ENCODE measurements around the gene FRRS1L.

Gene FRRS1L, protein sequence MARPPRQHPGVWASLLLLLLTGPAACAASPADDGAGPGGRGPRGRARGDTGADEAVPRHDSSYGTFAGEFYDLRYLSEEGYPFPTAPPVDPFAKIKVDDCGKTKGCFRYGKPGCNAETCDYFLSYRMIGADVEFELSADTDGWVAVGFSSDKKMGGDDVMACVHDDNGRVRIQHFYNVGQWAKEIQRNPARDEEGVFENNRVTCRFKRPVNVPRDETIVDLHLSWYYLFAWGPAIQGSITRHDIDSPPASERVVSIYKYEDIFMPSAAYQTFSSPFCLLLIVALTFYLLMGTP

DNA sequence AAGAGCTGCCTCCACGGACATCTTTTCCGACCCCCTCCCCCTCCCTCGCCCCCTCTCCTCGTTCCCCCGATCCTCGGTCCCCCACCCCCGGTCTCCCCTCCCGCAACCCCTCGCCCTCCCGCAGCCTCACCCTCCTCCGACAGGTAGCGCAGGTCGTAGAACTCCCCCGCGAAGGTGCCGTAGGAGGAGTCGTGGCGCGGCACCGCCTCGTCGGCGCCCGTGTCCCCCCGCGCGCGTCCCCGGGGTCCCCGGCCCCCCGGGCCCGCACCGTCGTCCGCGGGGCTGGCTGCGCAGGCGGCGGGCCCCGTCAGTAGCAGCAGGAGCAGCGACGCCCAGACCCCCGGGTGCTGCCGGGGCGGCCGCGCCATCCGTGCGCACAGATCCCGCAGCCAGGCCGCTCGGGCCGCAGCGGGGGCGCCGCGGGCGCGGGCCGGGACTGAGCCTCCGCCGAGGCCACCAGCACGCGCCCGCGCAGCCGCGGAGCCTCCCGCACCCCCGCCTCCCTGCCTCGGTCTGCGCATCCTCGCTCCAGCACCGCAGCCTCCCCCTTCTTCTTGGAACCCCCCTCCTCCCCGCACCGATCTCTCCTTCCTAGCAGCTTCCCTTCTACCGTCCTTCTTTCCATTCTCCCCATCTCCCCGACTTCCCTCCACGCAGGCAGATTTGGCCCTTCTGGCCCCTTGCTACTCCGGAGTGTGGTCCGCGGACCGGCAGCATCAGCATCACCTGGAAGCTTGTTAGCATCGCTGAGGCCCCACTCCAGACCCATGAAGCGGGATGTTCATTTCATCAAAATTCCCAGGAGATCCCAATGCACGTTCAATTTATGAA is at the start of gene FRRS1L:
TSS of gene FRRS1L (minus strand) at position 479 of the 831 bp plus-strand sequence. CDS start at position 368, 111 bp downstream.
- Mint-ChIP-seq H3K27ac (no peak within 1 kb of the TSS), H3K36me3 (ENCODE audit: low read depth) (no peaks in the 10 kb centered on the region), H3K27me3 (peaks cover 61% of the 10 kb centered on the region), H3K9me3 (no peaks in the 10 kb centered on the region), H3K4me3 (no peak within 1 kb of the TSS), H3K4me1 (ENCODE audit: low read depth) (peaks cover 11% of the 10 kb centered on the region)
- intact Hi-C loops (cut with micrococcal nuclease) = loop anchor here (10.0 kb wide), 1 partner anchor 62 kb away; no protein-coding TSS in a partner anchor

DNA sequence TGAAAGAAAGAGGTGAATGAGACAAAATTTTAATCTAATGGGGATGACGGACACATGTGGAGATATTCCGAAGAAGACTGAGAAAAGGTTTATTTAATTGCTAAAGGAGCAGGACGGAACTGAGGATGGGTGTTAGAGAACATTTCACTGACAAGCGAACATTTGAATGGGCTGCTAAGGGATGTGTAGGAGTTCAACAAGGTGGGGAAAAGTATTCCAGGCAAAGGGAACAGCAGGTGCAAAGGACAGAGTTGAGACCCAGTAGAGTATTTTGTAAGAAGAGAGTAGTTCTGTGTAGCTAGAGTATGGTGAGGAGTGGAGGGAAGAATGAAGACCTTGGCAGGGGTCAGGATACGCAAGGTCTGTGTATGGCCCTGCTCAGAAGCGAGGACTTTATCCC is 47.4 kb upstream of the FRRS1L start:
- no peaks in the 10 kb centered on the region for H3K36me3 Mint-ChIP-seq (ENCODE audit: low read depth)
- peaks cover 6% of the 10 kb centered on the region for H3K4me1 Mint-ChIP-seq (ENCODE audit: low read depth)
- H3K27me3 Mint-ChIP-seq = peaks cover 20% of the 10 kb centered on the region
- H3K9me3 Mint-ChIP-seq = no peaks in the 10 kb centered on the region
- no peak overlapping the region for H3K4me3 Mint-ChIP-seq
- intact Hi-C loops (cut with micrococcal nuclease) = no loop called here
- no peak overlapping the region for H3K27ac Mint-ChIP-seq

DNA sequence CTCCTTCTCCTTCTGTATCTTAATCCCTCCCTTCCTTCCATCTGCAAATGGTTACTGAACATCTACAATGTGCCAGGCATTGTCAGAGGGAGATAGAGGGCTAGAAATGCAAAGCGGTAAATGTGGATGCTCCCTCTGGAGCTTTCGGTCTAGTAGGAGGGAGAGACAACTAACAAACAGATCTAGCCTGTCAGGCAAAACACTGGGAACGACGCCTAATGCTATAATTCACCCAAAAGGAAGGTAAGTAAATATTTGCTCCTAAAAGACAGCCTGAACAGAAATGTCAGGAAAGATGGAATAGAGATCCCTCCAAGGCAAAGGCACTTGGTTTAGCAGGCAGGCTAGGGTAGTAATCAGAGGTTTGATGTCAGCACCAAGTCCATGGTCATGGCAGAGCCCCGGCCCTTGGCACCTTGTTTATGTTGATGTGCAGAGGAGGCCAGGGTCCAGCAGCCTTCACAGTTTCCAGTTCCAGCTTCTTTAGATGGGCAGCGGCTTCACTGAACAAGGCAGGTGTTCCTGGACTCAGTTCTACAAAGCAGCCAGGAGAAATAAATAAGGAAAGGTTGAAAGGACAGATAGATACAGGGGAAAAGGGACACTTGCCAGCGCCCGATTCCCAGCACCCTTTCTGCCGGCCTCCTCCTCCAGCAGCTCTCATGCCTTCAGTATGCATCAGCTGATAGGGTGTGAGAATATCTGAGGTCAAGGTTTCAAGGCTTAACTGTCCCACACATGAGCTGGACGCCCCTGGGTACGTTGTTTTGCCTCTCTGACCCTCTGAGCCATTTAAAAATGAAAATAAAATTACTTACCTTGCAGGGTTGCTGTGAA is 46.5 kb upstream of the FRRS1L start:
- no peak overlapping the region for H3K4me3 Mint-ChIP-seq
- H3K9me3 Mint-ChIP-seq = no peaks in the 10 kb centered on the region
- peaks cover 18% of the 10 kb centered on the region for H3K27me3 Mint-ChIP-seq
- H3K27ac Mint-ChIP-seq = no peak overlapping the region
- intact Hi-C loops (cut with micrococcal nuclease) = no loop called here
- H3K36me3 Mint-ChIP-seq (ENCODE audit: low read depth) = no peaks in the 10 kb centered on the region
- peaks cover 2% of the 10 kb centered on the region for H3K4me1 Mint-ChIP-seq (ENCODE audit: low read depth)

DNA sequence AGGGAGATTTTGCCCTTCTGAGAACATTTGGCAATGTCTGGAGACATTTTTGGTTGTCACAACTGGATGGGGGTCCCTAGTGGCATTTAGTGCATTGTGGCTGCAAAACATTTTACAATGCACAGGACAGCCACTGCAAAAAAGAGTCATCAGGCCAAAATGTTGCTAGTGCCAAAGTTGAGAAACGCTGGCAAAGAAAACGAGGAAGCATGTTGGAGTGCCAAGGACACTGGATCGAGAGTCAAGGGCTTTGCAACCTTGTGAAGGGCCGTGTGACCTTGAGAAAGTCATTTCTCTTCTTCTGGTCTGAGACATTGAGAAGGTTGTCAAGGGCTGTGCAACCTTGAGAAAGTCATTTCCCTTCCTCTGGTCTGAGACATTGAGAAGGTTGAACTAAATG is 45.7 kb upstream of the FRRS1L start:
- Mint-ChIP-seq H3K27me3 (peaks cover 14% of the 10 kb centered on the region), H3K4me1 (ENCODE audit: low read depth) (no peaks in the 10 kb centered on the region), H3K36me3 (ENCODE audit: low read depth) (no peaks in the 10 kb centered on the region), H3K4me3 (no peak overlapping the region), H3K27ac (no peak overlapping the region), H3K9me3 (no peaks in the 10 kb centered on the region)
- intact Hi-C loops (cut with micrococcal nuclease) = no loop called here

DNA sequence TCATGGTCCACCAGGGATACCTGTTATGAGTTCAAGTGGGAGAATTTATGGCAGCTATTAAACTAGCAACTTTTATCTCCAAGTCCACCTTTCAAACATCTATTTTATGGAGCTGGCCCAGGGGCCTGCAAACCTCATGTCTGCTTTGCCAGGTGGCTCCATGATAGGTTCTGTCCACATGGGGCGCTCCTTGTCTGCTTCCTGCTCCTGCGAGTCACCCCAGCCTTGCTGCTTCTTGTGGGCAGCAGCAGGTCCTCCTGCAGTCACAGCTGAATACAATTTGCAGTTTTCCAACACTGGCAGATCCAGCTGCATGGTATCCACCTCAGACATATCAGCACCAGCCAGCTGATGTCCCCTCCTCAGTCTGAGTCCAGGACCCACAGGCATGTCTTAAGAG is 39.6 kb upstream of the FRRS1L start:
- Mint-ChIP-seq H3K27ac (no peak overlapping the region), H3K36me3 (ENCODE audit: low read depth) (no peaks in the 10 kb centered on the region), H3K27me3 (peaks cover 16% of the 10 kb centered on the region), H3K4me1 (ENCODE audit: low read depth) (no peaks in the 10 kb centered on the region), H3K9me3 (no peaks in the 10 kb centered on the region), H3K4me3 (no peak overlapping the region)
- intact Hi-C loops (cut with micrococcal nuclease) = no loop called here

DNA sequence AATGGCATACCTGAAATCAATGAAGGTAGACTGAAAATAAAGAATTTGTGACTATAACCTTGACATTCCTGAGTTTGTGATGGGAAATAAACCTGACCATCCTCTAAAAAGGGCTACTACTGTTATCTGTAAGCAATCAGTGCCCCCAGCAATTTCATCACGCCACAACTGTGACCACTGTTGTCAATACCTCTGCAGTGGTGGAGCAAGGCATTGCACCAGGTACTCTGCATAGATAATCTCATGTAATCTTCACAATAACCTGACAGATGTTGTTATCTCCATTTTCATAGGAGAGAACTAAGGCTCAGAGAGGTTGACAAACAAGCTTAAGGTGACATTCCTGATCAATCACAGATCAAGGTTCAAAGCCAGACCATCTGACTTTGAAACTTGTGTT is 38.5 kb upstream of the FRRS1L start:
- intact Hi-C loops (cut with micrococcal nuclease) = no loop called here
- Mint-ChIP-seq H3K4me1 (ENCODE audit: low read depth) (no peaks in the 10 kb centered on the region), H3K9me3 (no peaks in the 10 kb centered on the region), H3K36me3 (ENCODE audit: low read depth) (no peaks in the 10 kb centered on the region), H3K4me3 (no peak overlapping the region), H3K27me3 (peaks cover 18% of the 10 kb centered on the region), H3K27ac (no peak overlapping the region)

DNA sequence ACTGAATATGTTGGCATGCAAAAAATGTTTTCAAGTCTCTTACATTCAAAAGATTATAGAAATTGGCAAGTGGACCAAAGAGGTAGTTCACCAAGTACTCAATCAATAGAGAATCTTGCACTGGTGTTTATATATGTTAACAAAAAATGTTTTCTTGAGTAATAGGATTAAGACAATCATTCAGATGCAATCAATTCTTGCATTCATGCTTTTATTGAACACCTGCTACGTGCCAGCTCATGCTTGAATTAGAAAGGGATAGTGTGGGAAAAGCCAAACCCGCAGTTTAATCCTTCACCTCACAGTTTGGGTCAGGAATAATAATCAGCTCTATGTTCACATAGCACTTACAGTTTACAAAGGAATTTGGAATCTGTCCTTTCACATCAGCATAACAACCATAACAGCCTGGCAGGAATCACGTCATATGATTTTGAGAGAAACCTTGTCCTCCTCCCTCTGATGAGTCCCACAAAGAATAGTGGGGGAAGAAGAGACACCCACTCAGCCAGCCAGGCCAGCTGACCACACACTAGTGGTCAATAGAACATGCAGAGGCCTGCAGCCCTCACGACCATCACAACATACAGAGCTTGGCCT is 36.8 kb upstream of the FRRS1L start:
- intact Hi-C loops (cut with micrococcal nuclease) = no loop called here
- Mint-ChIP-seq H3K36me3 (ENCODE audit: low read depth) (no peaks in the 10 kb centered on the region), H3K4me1 (ENCODE audit: low read depth) (no peaks in the 10 kb centered on the region), H3K4me3 (no peak overlapping the region), H3K27ac (no peak overlapping the region), H3K27me3 (peaks cover 23% of the 10 kb centered on the region), H3K9me3 (no peaks in the 10 kb centered on the region)

DNA sequence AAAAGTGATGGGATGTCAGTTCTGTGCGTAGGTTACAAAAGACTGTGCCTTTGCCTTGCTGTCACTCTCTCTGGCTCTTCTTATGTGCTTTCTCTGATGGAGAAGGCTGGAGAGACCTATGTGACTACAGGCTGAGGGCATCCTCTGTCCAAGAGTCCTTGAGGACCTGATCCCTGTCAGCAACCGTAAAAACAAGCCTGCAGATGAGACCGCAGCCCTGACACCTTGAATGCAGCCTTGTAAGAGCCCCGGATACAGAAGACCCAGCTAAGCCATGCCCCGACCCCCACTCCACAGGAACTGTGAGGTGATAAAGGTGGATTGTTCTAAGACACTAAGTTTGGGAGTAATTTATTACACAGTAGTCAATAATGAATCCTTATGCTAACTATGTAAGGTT is 32.6 kb upstream of the FRRS1L start:
- no peaks in the 10 kb centered on the region for H3K9me3 Mint-ChIP-seq
- H3K27me3 Mint-ChIP-seq = peaks cover 23% of the 10 kb centered on the region
- intact Hi-C loops (cut with micrococcal nuclease) = no loop called here
- no peaks in the 10 kb centered on the region for H3K36me3 Mint-ChIP-seq (ENCODE audit: low read depth)
- no peak overlapping the region for H3K4me3 Mint-ChIP-seq
- H3K4me1 Mint-ChIP-seq (ENCODE audit: low read depth) = no peaks in the 10 kb centered on the region
- no peak overlapping the region for H3K27ac Mint-ChIP-seq

DNA sequence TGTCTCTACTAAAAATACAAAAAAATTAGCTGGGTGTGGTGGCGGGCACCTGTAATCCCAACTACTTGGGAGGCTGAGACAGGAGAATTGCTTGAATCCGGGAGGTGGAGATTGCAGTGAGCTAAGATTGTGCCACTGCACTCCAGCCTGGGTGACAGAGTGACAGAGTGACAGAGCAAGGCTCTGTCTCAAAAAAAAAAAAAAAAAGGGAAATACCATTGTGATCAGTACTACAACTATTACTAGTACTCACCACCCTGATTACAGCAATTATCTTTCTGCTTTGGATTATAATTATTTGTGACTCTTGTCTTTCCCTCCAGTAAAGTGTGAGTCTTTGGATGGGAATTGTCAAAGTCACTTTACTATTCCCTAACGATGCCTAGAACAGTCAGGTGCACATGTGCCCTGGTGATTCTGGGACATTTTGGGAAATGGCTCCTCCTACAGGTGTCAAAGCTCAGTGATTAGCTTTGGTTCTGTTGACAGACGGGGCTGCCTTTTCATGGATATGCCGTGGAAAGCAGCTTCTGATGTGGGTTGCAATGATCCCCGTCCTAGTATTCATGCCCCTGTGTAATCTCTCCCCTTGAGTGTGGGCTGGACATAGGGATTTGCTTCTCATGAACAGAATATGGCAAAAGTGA is 31.8 kb upstream of the FRRS1L start:
- Mint-ChIP-seq H3K4me1 (ENCODE audit: low read depth) (no peaks in the 10 kb centered on the region), H3K36me3 (ENCODE audit: low read depth) (no peaks in the 10 kb centered on the region), H3K27ac (no peak overlapping the region), H3K4me3 (no peak overlapping the region), H3K9me3 (no peaks in the 10 kb centered on the region), H3K27me3 (peaks cover 23% of the 10 kb centered on the region)
- intact Hi-C loops (cut with micrococcal nuclease) = no loop called here

DNA sequence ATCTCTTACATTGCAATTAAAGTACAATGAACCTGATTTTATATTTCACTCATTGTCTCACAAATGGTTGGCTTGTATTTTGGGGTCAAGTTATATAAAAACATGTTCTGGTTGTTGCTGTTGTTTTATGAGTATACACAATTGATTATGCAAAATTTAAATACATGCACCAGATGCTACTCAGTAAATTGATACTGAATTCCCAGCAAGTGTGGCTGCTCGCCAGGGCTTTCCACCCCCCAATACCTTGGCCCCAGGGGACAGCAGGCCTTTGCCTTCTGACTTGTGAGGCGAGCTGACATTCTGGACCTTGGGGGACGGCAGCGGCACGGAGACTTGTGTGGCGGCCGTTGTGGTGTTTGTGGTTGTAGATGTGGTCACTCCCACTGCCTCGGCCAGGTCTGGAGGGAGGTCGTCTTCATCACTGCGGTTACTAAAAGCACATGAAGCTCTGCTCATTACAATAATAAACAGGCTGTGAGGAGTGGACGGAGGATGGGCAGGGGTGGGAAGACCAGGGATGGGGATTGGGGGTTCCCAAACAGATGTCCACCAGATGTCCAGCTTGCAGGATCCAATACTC is 27.0 kb upstream of the FRRS1L start:
- no peaks in the 10 kb centered on the region for H3K4me1 Mint-ChIP-seq (ENCODE audit: low read depth)
- intact Hi-C loops (cut with micrococcal nuclease) = no loop called here
- H3K27ac Mint-ChIP-seq = no peak overlapping the region

DNA sequence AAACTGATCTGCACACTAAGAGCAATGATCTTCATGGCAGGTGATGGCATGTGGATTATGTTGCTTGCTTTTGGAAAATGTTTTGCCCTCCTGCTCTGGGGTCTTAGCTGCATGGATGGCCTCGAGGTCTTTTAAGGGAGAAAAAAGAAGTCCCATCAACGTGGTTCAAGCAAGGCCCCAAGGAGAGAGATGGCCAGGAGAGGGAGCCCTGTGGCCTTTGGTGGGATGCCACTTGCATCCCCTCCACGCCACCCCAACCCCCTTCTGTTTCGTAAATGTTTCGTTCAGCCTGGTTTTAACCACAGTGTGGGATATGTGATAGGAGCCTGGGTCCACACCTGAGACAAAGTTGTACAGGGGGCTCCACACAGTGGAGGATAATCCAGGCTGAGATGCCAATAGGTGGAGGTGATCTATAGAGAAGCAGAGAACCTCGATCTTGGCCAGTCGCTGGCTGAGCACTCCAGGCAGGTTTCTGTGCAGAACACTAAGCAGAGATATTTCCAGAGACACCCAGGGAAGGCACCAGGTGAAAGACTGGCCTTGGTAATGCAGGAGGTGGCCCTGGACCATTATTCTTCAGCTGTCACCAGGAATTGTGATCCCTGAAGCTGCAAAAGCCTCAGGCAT is 25.8 kb upstream of the FRRS1L start:
- intact Hi-C loops (cut with micrococcal nuclease) = no loop called here
- H3K27ac Mint-ChIP-seq = no peak overlapping the region
- no peaks in the 10 kb centered on the region for H3K4me1 Mint-ChIP-seq (ENCODE audit: low read depth)

More for the DNA sequence above, 27.0 kb upstream of the FRRS1L start:
- H3K4me3 Mint-ChIP-seq = no peak overlapping the region
- no peaks in the 10 kb centered on the region for H3K9me3 Mint-ChIP-seq
- no peaks in the 10 kb centered on the region for H3K36me3 Mint-ChIP-seq (ENCODE audit: low read depth)
- peaks cover 12% of the 10 kb centered on the region for H3K27me3 Mint-ChIP-seq

DNA sequence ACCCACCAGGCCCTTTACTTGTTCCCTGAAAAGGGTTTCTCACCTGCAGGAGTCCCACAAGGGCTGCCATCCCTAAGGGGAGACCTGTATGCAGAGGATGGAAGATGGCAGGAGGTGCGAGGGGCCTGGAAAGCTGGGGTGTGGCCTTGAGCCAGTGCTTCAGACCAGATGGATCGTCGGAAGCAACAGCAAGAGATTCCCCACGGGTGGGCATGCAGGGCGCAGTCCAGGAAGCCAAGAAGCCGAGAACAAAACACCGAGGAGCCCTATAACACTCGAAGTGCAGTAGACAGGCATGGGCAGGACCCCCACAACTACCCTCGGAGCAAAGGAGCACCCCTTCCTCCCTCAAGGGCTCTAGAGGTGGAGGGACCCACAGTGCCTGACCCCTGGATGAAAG is 24.7 kb upstream of the FRRS1L start:
- peaks cover 18% of the 10 kb centered on the region for H3K27me3 Mint-ChIP-seq
- H3K36me3 Mint-ChIP-seq (ENCODE audit: low read depth) = no peaks in the 10 kb centered on the region
- H3K27ac Mint-ChIP-seq = no peak overlapping the region
- no peak overlapping the region for H3K4me3 Mint-ChIP-seq
- no peaks in the 10 kb centered on the region for H3K4me1 Mint-ChIP-seq (ENCODE audit: low read depth)
- no peaks in the 10 kb centered on the region for H3K9me3 Mint-ChIP-seq
- intact Hi-C loops (cut with micrococcal nuclease) = no loop called here

More for the DNA sequence above, 25.8 kb upstream of the FRRS1L start:
- Mint-ChIP-seq H3K27me3 (peaks cover 20% of the 10 kb centered on the region), H3K9me3 (no peaks in the 10 kb centered on the region), H3K4me3 (no peak overlapping the region), H3K36me3 (ENCODE audit: low read depth) (no peaks in the 10 kb centered on the region)

DNA sequence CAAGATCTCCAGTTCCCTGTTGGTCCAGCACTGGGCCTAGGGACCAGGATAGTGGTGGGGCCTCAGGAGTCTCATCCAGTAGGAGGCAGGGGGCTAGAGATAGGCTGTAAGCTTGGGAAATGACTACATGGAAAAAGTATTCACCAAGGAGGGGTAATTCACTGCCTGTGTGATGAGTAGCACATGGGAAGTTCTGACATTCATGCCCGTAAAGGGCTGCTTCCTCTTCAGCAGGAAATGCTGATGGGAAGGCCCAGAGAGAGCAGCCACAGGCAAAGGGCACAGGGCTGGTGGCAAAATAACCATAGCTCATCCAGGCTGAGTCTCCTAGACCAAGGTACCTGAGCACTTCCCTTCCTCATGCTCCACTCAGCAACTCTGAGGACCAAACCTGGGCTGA is 23.1 kb upstream of the FRRS1L start:
- Mint-ChIP-seq H3K36me3 (ENCODE audit: low read depth) (no peaks in the 10 kb centered on the region), H3K4me1 (ENCODE audit: low read depth) (peaks cover 6% of the 10 kb centered on the region), H3K27ac (no peak overlapping the region), H3K27me3 (peaks cover 20% of the 10 kb centered on the region), H3K4me3 (no peak overlapping the region), H3K9me3 (no peaks in the 10 kb centered on the region)
- intact Hi-C loops (cut with micrococcal nuclease) = no loop called here
